ENCODE results near the gene DUOX2. TPM values are rescaled to one million over a fixed set of nuclear protein-coding genes. Genes with fewer than 3 reads are reported as not detected.

Gene DUOX2
- total RNA-seq, 1 experiment from 2014 or later, result 0.30 TPM

DNA sequence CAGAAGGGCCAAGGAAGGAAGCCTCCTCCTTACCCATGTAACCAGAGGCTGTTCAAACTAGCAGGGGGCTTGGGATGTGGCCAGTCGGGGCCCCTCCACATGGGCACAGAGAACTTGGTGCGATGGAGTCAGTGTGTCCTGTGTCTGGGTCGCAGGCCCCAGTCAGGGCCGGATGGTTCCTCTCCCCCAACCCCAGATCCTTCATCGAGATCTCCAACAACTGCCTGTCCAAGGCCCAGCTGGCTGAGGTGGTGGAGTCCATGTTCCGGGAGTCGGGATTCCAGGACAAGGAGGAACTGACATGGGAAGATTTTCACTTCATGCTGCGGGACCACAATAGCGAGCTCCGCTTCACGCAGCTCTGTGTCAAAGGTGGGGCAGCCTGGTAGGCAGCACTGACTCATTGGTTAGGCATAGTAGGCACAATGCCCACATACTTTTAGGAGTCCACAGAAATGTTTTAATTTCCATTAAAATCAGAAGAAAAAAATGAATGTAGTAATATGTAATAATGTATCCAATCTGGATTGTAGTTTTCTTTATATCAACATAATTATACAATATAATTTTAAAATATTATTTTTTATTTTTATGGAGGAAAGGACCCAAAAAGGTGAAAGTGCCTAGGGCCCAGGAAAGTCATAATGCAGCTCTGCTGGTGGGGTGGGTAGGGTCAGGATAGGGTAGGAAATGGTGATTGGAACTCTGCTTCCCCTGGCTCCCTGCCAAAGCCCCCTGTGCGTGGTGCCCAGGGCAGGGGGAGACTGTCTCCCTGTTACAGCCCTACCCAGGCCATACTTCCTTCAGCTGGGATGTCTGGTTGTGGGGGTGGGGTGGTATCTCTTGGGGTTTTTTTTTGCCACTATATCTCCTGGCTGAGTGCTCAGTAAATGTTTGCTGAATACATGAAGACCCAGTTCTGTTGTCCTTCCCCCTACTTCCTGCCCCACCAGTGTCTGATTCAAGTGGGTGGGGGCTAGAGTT, 34.4 kb upstream of the DUOX2 start:
- POLR2A ChIA-PET, result interaction anchor here (0.6 to 2.0 kb wide), 7 partner anchors 15 to 131 kb away, joined by 3 to 5 read pairs (median 4); partner anchors contain the start of gene DUOX1
- peak; percentile 39 for DNase-seq (ENCODE audit: unreplicated experiment)
- H3K9me3 Mint-ChIP-seq (ENCODE audit: unreplicated experiment), result no peaks in the 10 kb centered on the region
- peak overlapping the region; percentile 63 for H3K27ac Mint-ChIP-seq (ENCODE audit: low read depth, unreplicated experiment)
- TF ChIP-seq, protein P1, sequence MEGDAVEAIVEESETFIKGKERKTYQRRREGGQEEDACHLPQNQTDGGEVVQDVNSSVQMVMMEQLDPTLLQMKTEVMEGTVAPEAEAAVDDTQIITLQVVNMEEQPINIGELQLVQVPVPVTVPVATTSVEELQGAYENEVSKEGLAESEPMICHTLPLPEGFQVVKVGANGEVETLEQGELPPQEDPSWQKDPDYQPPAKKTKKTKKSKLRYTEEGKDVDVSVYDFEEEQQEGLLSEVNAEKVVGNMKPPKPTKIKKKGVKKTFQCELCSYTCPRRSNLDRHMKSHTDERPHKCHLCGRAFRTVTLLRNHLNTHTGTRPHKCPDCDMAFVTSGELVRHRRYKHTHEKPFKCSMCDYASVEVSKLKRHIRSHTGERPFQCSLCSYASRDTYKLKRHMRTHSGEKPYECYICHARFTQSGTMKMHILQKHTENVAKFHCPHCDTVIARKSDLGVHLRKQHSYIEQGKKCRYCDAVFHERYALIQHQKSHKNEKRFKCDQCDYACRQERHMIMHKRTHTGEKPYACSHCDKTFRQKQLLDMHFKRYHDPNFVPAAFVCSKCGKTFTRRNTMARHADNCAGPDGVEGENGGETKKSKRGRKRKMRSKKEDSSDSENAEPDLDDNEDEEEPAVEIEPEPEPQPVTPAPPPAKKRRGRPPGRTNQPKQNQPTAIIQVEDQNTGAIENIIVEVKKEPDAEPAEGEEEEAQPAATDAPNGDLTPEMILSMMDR (IDR thresholded peaks at IDR 0.05; ENCODE audit: unreplicated experiment), result no peak
- no peak overlapping the region for H3K4me3 Mint-ChIP-seq (ENCODE audit: unreplicated experiment)
- intact Hi-C loops (cut with micrococcal nuclease), result no loop called here
- H3K27me3 Mint-ChIP-seq (ENCODE audit: insufficient read depth, unreplicated experiment), result no peaks in the 10 kb centered on the region
- peaks cover 14% of the 10 kb centered on the region for H3K36me3 Mint-ChIP-seq (ENCODE audit: insufficient read depth, unreplicated experiment)
- no TSS peak for BruUV-seq (replicated peaks)
- CTCF ChIA-PET, result interaction anchor here (0.9 to 3.9 kb wide), 5 partner anchors 10 to 252 kb away, joined by 3 to 17 read pairs (median 3); no protein-coding TSS in a partner anchor
- peaks cover 19% of the 10 kb centered on the region for H3K4me1 Mint-ChIP-seq (ENCODE audit: insufficient read depth, unreplicated experiment)

DNA sequence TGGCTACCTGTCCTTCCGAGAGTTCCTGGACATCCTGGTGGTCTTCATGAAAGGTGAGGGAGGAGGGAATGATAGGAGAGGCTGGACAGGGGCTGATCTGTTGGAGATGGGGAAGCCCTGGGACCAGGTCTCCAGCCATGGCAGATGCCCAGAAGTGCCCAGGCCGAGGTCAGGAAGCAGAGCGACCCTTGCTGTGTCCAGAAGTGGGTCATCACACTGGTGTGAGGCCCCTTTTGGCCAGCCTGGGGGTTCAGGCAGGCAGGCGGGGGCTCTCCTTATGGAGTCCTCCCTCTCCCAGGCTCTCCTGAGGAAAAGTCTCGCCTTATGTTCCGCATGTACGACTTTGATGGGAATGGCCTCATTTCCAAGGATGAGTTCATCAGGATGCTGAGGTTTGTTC, 33.6 kb upstream of the DUOX2 start:
- no TSS peak for BruUV-seq (replicated peaks)
- Mint-ChIP-seq H3K9me3 (ENCODE audit: unreplicated experiment) (no peaks in the 10 kb centered on the region), H3K27me3 (ENCODE audit: insufficient read depth, unreplicated experiment) (no peaks in the 10 kb centered on the region), H3K4me3 (ENCODE audit: unreplicated experiment) (no peak overlapping the region), H3K27ac (ENCODE audit: low read depth, unreplicated experiment) (peak overlapping the region; percentile 51), H3K4me1 (ENCODE audit: insufficient read depth, unreplicated experiment) (peaks cover 19% of the 10 kb centered on the region), H3K36me3 (ENCODE audit: insufficient read depth, unreplicated experiment) (peaks cover 14% of the 10 kb centered on the region)
- ChIA-PET CTCF (interaction anchor here (0.9 to 3.9 kb wide), 4 partner anchors 13 to 29 kb away, joined by 3 to 17 read pairs (median 5); no protein-coding TSS in a partner anchor), POLR2A (interaction anchor here (0.6 kb wide), 1 partner anchor 21 kb away, joined by 3 read pairs; no protein-coding TSS in a partner anchor)
- TF ChIP-seq, protein P1 (IDR thresholded peaks at IDR 0.05; ENCODE audit: unreplicated experiment), result no peak
- no peak for DNase-seq (ENCODE audit: unreplicated experiment)
- intact Hi-C loops (cut with micrococcal nuclease), result no loop called here

DNA sequence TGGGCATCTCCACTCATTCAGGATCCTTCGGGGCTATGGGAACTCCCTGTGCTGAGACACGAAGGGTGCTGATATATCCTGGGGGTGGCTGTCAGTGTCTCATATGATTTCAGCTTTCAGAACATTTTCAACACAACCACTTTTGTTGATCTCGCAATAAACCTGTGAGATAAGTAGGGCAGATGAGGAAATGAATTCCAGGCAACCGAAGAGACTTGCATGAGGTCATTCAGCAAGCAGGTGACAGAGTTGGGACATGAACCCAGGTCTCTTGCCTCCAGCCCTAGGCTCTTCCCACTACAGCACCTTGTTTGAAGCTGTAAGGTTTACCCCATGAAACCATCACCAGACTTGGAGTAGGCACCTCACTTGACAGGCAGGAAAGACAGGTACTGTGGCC, 32.4 kb upstream of the DUOX2 start:
- TF ChIP-seq, protein P1 (IDR thresholded peaks at IDR 0.05; ENCODE audit: unreplicated experiment), result no peak
- Mint-ChIP-seq H3K27me3 (ENCODE audit: insufficient read depth, unreplicated experiment) (no peaks in the 10 kb centered on the region), H3K27ac (ENCODE audit: low read depth, unreplicated experiment) (no peak overlapping the region), H3K4me3 (ENCODE audit: unreplicated experiment) (no peak overlapping the region), H3K4me1 (ENCODE audit: insufficient read depth, unreplicated experiment) (peaks cover 19% of the 10 kb centered on the region), H3K36me3 (ENCODE audit: insufficient read depth, unreplicated experiment) (peaks cover 9% of the 10 kb centered on the region), H3K9me3 (ENCODE audit: unreplicated experiment) (no peaks in the 10 kb centered on the region)
- ChIA-PET CTCF (interaction anchor here (1.2 to 3.9 kb wide), 4 partner anchors 17 to 28 kb away, joined by 7 to 17 read pairs (median 7); no protein-coding TSS in a partner anchor), POLR2A (interaction anchor here (0.7 to 1.0 kb wide), 4 partner anchors 10 to 133 kb away, joined by 3 to 6 read pairs (median 3); no protein-coding TSS in a partner anchor)
- no TSS peak for BruUV-seq (replicated peaks)
- intact Hi-C loops (cut with micrococcal nuclease), result no loop called here
- DNase-seq (ENCODE audit: unreplicated experiment), result no peak

DNA sequence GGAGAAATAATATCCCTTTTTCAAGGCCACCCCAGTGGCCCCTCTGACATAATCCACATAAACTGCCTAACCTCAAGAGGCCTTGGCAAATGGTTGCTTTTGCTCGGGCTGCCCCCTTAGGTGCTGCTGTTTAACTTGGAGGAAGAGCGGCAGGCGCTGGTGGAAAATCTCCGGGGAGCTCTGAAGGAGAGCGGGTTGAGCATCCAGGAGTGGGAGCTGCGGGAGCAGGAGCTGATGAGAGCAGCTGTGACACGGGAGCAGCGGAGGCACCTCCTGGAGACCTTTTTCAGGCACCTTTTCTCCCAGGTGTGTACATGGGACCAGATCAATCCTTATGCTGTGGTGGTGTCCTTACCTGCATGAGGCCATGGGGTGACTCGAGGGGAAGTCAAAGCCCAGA, 30.8 kb upstream of the DUOX2 start:
- TF ChIP-seq, protein P1 (IDR thresholded peaks at IDR 0.05; ENCODE audit: unreplicated experiment), result no peak
- CTCF ChIA-PET, result interaction anchor here (0.6 to 1.9 kb wide), 5 partner anchors 18 to 247 kb away, joined by 3 to 7 read pairs (median 5); no protein-coding TSS in a partner anchor
- no peak for DNase-seq (ENCODE audit: unreplicated experiment)
- Mint-ChIP-seq H3K36me3 (ENCODE audit: insufficient read depth, unreplicated experiment) (peaks cover 14% of the 10 kb centered on the region), H3K27ac (ENCODE audit: low read depth, unreplicated experiment) (no peak overlapping the region), H3K4me3 (ENCODE audit: unreplicated experiment) (no peak overlapping the region), H3K4me1 (ENCODE audit: insufficient read depth, unreplicated experiment) (peaks cover 19% of the 10 kb centered on the region), H3K27me3 (ENCODE audit: insufficient read depth, unreplicated experiment) (no peaks in the 10 kb centered on the region), H3K9me3 (ENCODE audit: unreplicated experiment) (no peaks in the 10 kb centered on the region)
- BruUV-seq (replicated peaks), result no TSS peak
- intact Hi-C loops (cut with micrococcal nuclease), result no loop called here
- POLR2A ChIA-PET, result interaction anchor here (0.5 kb wide), 1 partner anchor 856 kb away, joined by 3 read pairs; the partner anchor contains the start of gene GOLM2
